SIG-M5 treated with dmso at 0.1 percent for 504 hours (cell line): ENCODE measurements around the gene ATP1A1.

Experiments used
- DNase-seq: peaks from one replicate; lab custom pipeline; 2025; ENCODE audit not compliant: unreplicated experiment; lab: John Stamatoyannopoulos, UW

The ATP1A1 gene

DNA sequence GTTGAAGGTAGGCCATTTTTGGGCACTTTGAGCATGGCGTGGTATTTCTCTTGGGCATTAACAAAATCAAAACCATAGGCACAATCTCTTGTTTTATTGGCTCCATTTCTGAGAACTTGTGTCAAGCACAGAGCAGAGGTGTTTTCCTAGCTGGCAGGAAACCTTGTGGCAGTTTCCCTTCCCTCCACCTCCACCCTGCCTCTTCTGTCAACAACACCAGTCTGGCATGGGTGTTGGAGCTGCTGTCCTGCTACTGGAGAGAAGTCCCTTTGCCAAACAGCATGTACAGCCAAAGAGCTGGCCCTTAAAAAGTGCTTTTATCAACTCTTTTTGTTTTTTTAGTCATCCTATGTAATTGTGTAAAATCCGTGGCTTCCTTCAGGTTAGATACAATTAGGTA lies 16.0 kb downstream of the ATP1A1 start:
- no peak for DNase-seq

- no peak for DNase-seq
Observed at GRCh38 chr1:116389686-116390085, 16.6 kb downstream of the ATP1A1 start.

GRCh38 chr1:116390195-116390594 lies 17.2 kb downstream of the ATP1A1 start:
- no peak for DNase-seq

DNA sequence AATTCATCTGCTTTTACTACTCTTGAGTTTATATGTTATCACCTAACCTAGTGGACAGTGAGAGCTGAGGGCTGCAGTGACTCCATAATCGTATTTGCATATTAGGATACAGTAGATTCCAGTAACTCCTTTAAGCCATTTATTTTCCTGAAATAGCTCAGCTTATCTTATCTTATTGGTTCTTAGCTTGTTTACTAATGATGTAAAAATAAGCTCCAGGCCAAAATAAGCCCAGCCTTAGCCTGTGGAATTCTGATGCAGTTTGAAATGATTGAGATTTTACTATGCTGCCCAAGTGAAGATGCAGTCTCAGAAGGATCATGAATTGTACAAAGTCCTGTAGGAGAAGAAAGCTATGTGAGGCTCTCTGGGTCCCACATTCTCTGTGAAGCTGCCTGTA lies 18.1 kb downstream of the ATP1A1 start:
- no peak for DNase-seq

DNA sequence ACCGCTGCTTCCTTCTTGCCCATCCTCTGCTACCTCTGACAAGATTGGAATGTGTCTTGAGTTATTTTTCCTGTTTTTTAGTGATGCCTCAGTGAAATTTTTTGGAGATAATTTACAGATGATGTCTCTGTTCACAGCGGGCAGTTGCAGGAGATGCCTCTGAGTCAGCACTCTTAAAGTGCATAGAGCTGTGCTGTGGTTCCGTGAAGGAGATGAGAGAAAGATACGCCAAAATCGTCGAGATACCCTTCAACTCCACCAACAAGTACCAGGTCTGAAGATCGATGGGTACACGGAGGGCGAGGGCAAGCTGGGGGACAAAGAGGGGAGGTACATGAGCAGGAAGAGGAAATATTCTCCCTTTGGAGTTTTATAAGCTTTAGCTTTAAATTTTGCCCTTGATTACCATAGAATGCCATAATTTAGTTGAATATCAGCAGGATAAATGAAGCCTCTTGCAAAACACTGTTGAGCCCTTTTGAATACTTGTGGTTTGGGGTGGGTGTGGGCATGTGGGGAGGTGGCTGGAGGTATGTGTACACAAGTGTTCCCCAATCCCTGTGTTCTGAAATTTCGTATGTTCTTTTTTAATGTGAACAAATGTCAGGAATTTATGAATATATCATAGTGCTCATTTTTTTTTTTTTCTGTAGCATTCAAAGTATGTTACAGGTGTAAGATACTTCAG lies 19.8 kb downstream of the ATP1A1 start:
- no peak for DNase-seq

DNA sequence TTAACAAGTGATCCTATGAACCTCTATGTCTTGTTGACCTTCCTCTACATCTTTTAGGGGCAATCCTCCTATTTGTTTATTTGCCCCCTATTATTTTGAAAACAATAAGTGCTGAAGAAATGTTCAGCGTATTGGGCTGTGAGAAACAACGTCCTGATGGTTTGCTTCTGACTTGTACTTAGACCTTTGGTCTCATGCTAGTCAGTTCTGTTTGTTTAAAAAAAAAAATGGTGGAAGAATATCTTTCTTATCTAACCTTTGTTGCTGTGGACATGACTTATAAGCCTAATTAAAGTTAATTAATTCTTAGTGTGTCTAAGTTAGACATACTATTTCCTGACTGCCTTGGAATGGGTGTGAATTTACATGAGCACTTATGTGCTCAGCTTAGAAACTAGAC lies 20.7 kb downstream of the ATP1A1 start:
- DNase-seq: no peak

DNA sequence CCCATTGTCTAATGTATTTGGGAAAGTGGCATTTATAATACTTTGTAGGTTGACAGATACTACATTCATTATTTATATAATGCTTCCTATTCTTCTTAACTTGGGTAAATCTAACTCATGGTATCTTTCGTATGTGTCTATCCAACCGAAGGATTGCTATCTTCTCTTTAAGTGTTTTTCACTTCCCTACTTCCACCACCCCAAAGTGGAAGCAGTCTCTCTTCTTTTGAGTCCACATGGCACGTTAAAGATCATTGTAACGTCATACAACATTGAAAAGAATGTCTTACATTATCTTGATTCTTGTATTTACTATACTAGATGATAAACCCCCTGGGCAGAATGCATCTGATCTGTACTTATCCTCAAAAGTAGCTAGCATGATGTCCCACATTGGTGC lies 21.2 kb downstream of the ATP1A1 start:
- no peak for DNase-seq

DNA sequence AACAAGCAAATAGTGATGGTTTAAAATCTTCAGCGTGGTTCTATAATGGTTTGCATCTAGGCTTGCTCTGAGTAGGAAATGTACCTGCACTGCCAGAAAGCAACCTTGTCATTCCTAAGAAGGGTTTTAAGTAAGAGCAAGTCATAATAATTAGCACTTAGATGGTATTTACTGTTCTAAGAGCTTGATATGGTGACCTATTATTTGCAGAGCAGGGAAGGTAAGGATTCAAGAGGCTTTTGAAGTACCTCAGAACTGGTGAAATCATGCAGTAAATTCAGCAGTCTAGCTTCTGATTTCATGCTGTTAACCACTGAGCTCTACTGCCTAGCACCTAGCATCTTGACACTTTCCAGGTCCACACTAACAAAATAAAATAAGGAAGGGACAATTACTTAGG lies 23.7 kb downstream of the ATP1A1 start:
- DNase-seq: no peak

DNA sequence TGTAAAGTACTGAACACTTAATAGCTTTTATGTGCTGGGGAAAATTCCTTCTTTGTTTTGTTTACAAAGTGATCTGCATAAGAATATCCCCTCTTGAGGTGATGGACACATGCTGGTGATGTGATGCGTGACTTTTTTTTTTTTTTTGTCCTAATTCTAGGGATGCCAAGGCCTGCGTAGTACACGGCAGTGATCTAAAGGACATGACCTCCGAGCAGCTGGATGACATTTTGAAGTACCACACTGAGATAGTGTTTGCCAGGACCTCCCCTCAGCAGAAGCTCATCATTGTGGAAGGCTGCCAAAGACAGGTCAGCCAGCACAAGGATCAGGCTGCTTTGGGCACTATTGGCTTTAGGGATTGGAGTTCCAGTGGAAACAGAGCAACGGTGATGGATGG lies 24.7 kb downstream of the ATP1A1 start:
- DNase-seq: no peak

- DNase-seq: no peak
Observed at GRCh38 chr1:116400780-116401179, 27.7 kb downstream of the ATP1A1 start.

- no peak for DNase-seq
Observed at GRCh38 chr1:116401646-116402176, 28.7 kb downstream of the ATP1A1 start.

DNA sequence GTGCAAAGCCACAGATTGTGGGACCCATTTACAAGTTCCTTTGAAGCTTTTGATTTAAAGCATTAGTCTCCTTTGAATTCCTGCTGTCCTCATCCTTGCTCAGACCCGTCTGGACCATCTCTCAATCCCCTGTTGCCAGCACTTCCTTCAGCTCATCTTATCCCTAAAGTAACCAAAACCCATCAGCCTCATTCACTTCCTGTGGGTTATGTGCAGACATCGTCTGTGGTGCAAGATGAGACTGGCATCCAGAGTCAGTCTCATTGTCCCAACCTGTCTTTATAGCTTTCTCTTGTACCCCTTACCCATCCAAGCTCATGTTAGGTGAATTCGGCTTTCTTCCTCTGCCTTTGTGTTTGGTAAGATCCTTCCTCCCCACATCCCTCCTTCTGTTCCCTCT lies 29.3 kb downstream of the ATP1A1 start:
- DNase-seq: no peak

DNA sequence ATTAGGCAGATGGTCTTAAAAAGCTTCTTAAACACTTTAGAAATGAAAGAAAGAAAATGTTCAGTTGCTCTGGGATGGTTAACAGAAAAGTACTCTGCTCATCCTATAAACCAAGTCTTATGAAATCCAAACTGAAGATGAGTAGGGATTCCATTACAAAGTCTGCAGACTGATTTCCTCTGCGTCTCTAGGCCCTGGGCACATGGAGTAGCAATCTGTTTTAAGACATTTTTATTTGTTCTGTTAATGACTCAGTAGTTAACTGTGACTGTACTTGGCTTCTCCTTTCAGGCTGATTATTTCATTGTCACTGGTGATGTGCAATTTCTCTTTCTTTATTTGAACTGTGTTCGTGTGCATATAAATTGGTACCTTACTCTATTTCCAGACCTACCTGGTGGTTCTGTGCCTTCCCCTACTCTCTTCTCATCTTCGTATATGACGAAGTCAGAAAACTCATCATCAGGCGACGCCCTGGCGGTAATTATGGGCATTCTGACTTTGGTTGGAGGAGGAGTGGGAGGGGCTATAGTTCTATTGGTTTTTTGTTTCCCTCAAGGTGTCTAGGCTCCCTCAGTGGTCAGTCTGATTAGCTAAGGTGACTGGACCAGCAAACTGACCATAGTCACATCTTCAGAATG lies 30.6 kb downstream of the ATP1A1 start:
- DNase-seq: no peak

- DNase-seq: no peak
Observed at GRCh38 chr1:116404699-116405098, 31.7 kb downstream of the ATP1A1 start.

GRCh38 chr1:116405241-116406135 lies 32.4 kb downstream of the ATP1A1 start:
- DNase-seq: no peak

DNA sequence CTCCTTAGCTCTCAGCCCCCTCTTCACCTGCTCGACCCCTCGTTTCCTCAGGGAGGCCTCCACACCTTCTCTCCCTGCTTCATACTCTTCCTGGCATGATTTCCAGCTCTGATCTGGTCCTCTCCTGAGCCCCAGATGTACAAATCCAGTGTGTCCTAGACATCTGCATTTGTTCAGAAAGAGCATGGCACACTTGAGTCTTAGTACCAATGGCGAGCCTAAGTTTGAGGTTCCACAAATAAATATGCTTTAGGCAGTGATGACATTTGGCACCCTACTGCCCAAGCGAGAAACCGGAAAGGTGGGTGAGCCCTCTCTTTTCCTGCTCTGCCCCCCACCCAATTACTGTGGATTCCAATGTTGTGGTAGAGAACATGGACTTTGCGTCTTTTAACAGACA lies 34.0 kb downstream of the ATP1A1 start:
- DNase-seq: no peak

DNA sequence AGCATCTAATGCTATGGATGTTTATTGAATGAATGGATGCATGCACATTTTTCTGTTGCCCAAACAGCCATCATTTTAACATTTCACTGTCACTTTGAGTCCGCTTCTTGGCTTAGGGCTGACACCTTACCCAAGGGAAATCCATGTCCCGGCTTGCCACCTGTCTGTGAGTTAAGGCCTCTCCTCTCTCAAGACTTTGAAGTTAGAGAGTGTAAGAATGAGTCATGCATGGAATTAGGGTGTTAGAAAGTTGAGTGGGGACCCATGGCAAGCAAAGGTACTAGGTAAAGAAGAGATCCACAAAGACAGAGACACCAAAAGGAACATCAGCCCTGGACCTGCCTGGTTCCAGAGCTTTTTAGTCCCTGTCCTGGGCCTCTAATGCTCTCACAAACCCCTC lies 35.1 kb downstream of the ATP1A1 start:
- DNase-seq: no peak

DNA sequence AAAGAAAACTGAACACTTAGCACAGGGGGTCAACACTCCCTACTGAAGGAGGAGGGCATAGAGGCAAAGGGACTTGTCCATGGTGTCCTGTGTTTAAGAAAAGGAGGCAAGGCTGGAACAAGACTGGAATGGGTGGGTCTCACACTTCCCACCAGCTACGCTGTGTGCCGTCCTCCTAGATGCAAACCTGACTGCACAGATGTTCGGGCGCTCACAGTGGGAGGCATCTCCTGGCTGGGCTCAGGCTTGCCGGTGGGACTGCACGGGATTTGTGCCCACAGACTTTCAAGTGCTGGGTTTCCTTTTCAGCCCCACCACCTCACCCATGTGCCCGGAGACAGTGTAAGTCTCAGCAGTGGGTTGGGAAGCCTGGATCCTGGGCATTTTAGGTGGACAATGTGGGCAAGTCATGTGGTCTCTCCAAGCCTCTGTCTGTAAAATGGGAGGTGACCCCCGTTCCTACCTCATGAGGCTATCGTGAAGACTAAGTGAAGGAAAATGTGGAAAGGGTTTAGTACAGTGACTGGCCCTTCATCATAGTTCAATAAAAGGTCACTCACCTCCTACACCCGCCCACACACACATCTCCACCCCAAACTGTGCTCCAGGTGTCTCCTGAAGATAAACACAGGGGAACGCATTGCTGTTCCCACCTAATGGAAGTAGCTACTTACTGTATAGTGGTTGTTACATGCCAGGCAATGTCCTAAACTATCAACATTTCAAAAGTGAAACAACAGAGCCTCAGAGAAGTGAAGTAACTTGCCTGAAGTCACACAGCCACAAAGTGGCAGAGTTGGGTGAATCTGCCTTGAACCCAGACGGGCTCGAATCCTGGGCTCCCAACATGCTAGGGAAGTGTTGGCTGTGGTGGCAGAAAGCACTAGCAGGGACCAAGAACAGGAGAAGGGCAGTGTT lies 36.0 kb downstream of the ATP1A1 start:
- DNase-seq: no peak

DNA sequence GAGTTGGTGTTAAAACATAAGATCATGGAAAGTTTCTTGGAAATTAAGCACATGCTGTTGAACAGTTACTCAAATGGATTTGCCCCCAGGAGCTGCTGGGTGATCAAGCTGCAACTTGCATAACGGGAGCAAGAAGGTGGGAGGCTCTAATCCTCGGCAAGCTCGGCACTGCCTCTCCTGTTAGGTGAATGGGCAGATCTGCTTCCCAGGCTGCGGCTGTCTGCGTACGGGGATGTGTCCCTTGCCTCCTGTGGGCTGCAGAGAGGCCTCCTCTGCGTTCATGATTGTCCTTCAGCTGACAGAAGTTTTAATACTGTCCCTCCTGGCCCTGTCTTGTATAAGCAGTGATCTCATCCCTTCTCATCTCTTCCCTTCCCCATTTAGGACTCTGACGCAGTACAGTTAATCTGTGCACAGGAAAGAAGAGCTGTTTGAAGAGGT lies 36.7 kb downstream of the ATP1A1 start:
- no peak for DNase-seq

GRCh38 chr1:116411784-116412479 lies 38.9 kb downstream of the ATP1A1 start:
- DNase-seq: no peak
